Endodermal cell (in vitro differentiated cells): ENCODE data around the gene TFAP2A. TPM values are rescaled to one million over a fixed set of nuclear protein-coding genes. Genes with fewer than 3 reads are reported as not detected.

Experiments used
- DNase-seq: peaks from one replicate; pipeline ENCODE4 v3.0.0-alpha.2; 2017
- H3K27ac ChIP-seq: 2 replicates; pipeline ENCODE4 v1.5.1; 2013; ENCODE audit warnings: mild to moderate bottlenecking, low read depth, low read length, moderate library complexity
- H3K27me3 ChIP-seq: 2 replicates; pipeline ENCODE4 v1.6.1; 2013; ENCODE audit warnings: mild to moderate bottlenecking, low read length, moderate library complexity; ENCODE audit not compliant: insufficient read depth, control insufficient read depth, poor library complexity, severe bottlenecking
- H3K36me3 ChIP-seq: 2 replicates; pipeline ENCODE4 v1.7.0; 2013; ENCODE audit warnings: mild to moderate bottlenecking, low read length, moderate library complexity; ENCODE audit not compliant: control insufficient read depth, insufficient read depth
- H3K4me1 ChIP-seq: one replicate; pipeline ENCODE4 v1.7.0; 2013; ENCODE audit warnings: low read length; ENCODE audit not compliant: control insufficient read depth, insufficient read depth
- H3K4me3 ChIP-seq: 2 replicates; pipeline ENCODE4 v1.5.1; 2013; ENCODE audit warnings: mild to moderate bottlenecking, low read length, moderate library complexity
- H3K9ac ChIP-seq: 2 replicates; pipeline ENCODE4 v1.6.1; 2013; ENCODE audit warnings: mild to moderate bottlenecking, low read length, moderate library complexity; ENCODE audit not compliant: poor library complexity, severe bottlenecking; ENCODE audit errors: extremely low read depth
- H3K9me3 ChIP-seq: 2 replicates; pipeline ENCODE4 v1.6.1; 2013; ENCODE audit warnings: mild to moderate bottlenecking, low read length, moderate library complexity; ENCODE audit not compliant: control insufficient read depth
- H3K27ac Mint-ChIP-seq: 2 replicates; pipeline ENCODE4 v1.8.0; 2020; ENCODE audit warnings: mixed read lengths
- H3K27me3 Mint-ChIP-seq: 2 replicates; pipeline ENCODE4 v1.8.0; 2021; ENCODE audit warnings: mild to moderate bottlenecking, mixed read lengths; ENCODE audit not compliant: insufficient read depth
- H3K36me3 Mint-ChIP-seq: 2 replicates; pipeline ENCODE4 v1.8.0; 2020; ENCODE audit warnings: low read depth, mixed read lengths
- H3K4me1 Mint-ChIP-seq: 2 replicates; pipeline ENCODE4 v1.8.0; 2020; ENCODE audit warnings: mixed read lengths
- H3K4me3 Mint-ChIP-seq: 2 replicates; pipeline ENCODE4 v1.8.0; 2020; ENCODE audit warnings: mild to moderate bottlenecking, moderate library complexity, mixed read lengths
- H3K9me3 Mint-ChIP-seq: 2 replicates; pipeline ENCODE4 v1.8.0; 2020; ENCODE audit warnings: mild to moderate bottlenecking, mixed read lengths
- CTCF ChIP-seq: fragments of 200-600 bp; sonication (generic); conservative IDR thresholded peaks from 2 replicates; pipeline ENCODE4 v1.5.0; 2021; ENCODE audit warnings: antibody characterized with exemption, mild to moderate bottlenecking
- WGBS, 2 experiments: methylation state at CpG; one replicate each; pipeline versions ENCODE4 v1.1.5 to v1.1.7; 2013; ENCODE audit warnings: missing lambda C conversion rate in 2 of 2, mixed read lengths in 1 of 2; ENCODE audit not compliant: insufficient coverage in 1 of 2, insufficient read length in 1 of 2; 5-methylcytosine and 5-hydroxymethylcytosine counted together
- total RNA-seq, 2 donors: library from RNA; stranded (reverse); fragmentation: NEBNext Ultra II Directional in 1 of 2; extraction: Animal tissue kit (Norgen Biotek cat#: 25700) in 1 of 2; gene quantifications; 2 replicates in 1 of 2; 3 replicates in 1 of 2; pipeline ENCODE4 v1.2.1, GENCODE V29; 2021

Gene TFAP2A
- total RNA-seq, 2 donors from 2014 or later: 0.51 to 0.69 TPM

GRCh38 chr6:10434235-10434634, 19.4 kb upstream of the TFAP2A start:
- Mint-ChIP-seq H3K27me3 (peaks cover 39% of the 10 kb centered on the region), H3K27ac (no peak overlapping the region), H3K4me1 (peaks cover 9% of the 10 kb centered on the region), H3K36me3 (no peaks in the 10 kb centered on the region), H3K9me3 (no peaks in the 10 kb centered on the region), H3K4me3 (no peak overlapping the region)
- Histone ChIP-seq H3K9ac (no peak overlapping the region), H3K9me3 (no peaks in the 10 kb centered on the region), H3K4me1 (no peaks in the 10 kb centered on the region), H3K4me3 (no peak overlapping the region), H3K36me3 (no peaks in the 10 kb centered on the region), H3K27ac (no peak overlapping the region), H3K27me3 (peaks cover 8% of the 10 kb centered on the region)
- no peak for TF ChIP-seq CTCF
- no peak for DNase-seq
- 80 to 82% methylated on average over 1 to 4 of the region's 4 CpGs for WGBS, 2 experiments

GRCh38 chr6:10433322-10433721, 18.4 kb upstream of the TFAP2A start:
- H3K27me3 ChIP-seq: peaks cover 17% of the 10 kb centered on the region
- H3K4me3 ChIP-seq: no peak overlapping the region
- H3K9me3 Mint-ChIP-seq: no peaks in the 10 kb centered on the region
- H3K36me3 ChIP-seq: no peaks in the 10 kb centered on the region
- no peaks in the 10 kb centered on the region for H3K9me3 ChIP-seq
- H3K9ac ChIP-seq: no peak overlapping the region
- WGBS, 2 experiments: 90 to 92% methylated on average over 3 to 4 of the region's 4 CpGs
- no peak overlapping the region for H3K27ac ChIP-seq
- peaks cover 9% of the 10 kb centered on the region for H3K4me1 Mint-ChIP-seq
- TF ChIP-seq CTCF: no peak
- H3K4me1 ChIP-seq: no peaks in the 10 kb centered on the region
- H3K36me3 Mint-ChIP-seq: no peaks in the 10 kb centered on the region
- H3K27me3 Mint-ChIP-seq: peaks cover 46% of the 10 kb centered on the region
- H3K27ac Mint-ChIP-seq: no peak overlapping the region
- DNase-seq: no peak
- no peak overlapping the region for H3K4me3 Mint-ChIP-seq

- peaks cover 60% of the 10 kb centered on the region for H3K27me3 Mint-ChIP-seq
- H3K9ac ChIP-seq: no peak overlapping the region
- no peaks in the 10 kb centered on the region for H3K9me3 ChIP-seq
- peaks cover 35% of the 10 kb centered on the region for H3K27me3 ChIP-seq
- H3K27ac ChIP-seq: no peak overlapping the region
- H3K4me3 ChIP-seq: no peak overlapping the region
- H3K27ac Mint-ChIP-seq: no peak overlapping the region
- no peak for TF ChIP-seq CTCF
- no peak for DNase-seq
- H3K9me3 Mint-ChIP-seq: no peaks in the 10 kb centered on the region
- WGBS, 2 experiments: 88 to 93% methylated on average over 6 to 7 of the region's 7 CpGs
- H3K4me1 ChIP-seq: no peaks in the 10 kb centered on the region
- peaks cover 12% of the 10 kb centered on the region for H3K4me1 Mint-ChIP-seq
- no peak overlapping the region for H3K4me3 Mint-ChIP-seq
- H3K36me3 ChIP-seq: no peaks in the 10 kb centered on the region
- no peaks in the 10 kb centered on the region for H3K36me3 Mint-ChIP-seq
Observed at GRCh38 chr6:10431423-10432164, 16.7 kb upstream of the TFAP2A start.
